Central memory CD8-positive, alpha-beta T cell (primary cell): ENCODE results near the gene CDH23.

Source experiments
- ATAC-seq: fragments of 150-1000 bp; cut with Tn5 transposase; replicated peaks from 2 replicates; pipeline ENCODE4 v1.10.0; 2022; ENCODE audit warnings: mild to moderate bottlenecking, moderate FRiP score, moderate number of reproducible peaks; ENCODE audit not compliant: poor library complexity, severe bottlenecking; ENCODE audit errors: extremely low read depth
- DNase-seq, 2 donors: peaks; one replicate each; pipeline ENCODE4 v3.0.0; 2021; ENCODE audit warnings: low spot score in 2 of 2
- H3K27ac Mint-ChIP-seq: one replicate; pipeline ENCODE4 v1.8.0; 2022; ENCODE audit warnings: low read depth, mild to moderate bottlenecking, moderate library complexity, mixed read lengths
- H3K27me3 Mint-ChIP-seq: one replicate; pipeline ENCODE4 v1.8.0; 2022; ENCODE audit warnings: mixed read lengths
- H3K36me3 Mint-ChIP-seq: one replicate; pipeline ENCODE4 v1.8.0; 2022; ENCODE audit warnings: mild to moderate bottlenecking, moderate library complexity, mixed read lengths; ENCODE audit not compliant: insufficient read depth
- H3K4me1 Mint-ChIP-seq: one replicate; pipeline ENCODE4 v1.8.0; 2022; ENCODE audit warnings: mixed read lengths
- H3K4me3 Mint-ChIP-seq: one replicate; pipeline ENCODE4 v1.8.0; 2022; ENCODE audit warnings: mild to moderate bottlenecking, moderate library complexity, mixed read lengths
- H3K9me3 Mint-ChIP-seq: one replicate; pipeline ENCODE4 v1.8.0; 2022; ENCODE audit warnings: mixed read lengths

CDH23 gene

DNA sequence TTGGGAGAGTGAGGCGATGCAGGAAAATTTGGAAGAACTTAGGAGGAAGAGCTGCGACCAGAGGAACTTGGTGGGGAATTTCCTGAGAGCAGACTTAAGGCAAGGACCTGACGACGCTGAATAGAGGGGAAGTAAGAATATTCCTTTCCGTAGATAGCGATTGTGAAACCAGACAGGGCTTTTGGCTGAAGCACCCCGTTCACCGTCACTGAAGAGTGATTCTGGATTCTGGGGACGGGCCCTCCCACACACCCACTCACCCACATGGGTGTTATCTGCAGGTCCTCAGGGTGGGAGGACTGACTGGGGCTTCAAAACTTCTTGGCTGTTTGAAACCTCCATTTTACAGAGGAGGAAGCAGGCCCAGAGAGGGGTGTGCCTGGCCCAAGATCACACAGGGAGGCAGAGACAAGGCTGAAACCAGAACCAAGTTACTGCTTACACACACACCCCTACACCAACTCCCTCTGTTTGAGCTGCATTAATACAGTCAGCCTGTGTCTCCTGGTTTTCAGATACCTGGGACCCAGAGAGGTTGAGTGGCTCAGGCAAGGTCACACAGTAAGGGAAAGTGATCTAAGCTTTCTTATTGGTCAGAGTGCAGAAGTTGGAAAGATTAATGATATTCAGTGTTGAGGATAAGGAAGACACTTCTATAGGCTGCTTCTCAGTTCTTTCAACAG, 37.2 kb upstream of the CDH23 start:
- no peaks in the 10 kb centered on the region for H3K9me3 Mint-ChIP-seq
- H3K27ac Mint-ChIP-seq: no peak overlapping the region
- H3K4me3 Mint-ChIP-seq: no peak overlapping the region
- ATAC-seq: no peak
- H3K4me1 Mint-ChIP-seq: peaks cover 4% of the 10 kb centered on the region
- DNase-seq: no peak
- H3K36me3 Mint-ChIP-seq: peaks cover 12% of the 10 kb centered on the region
- no peaks in the 10 kb centered on the region for H3K27me3 Mint-ChIP-seq

DNA sequence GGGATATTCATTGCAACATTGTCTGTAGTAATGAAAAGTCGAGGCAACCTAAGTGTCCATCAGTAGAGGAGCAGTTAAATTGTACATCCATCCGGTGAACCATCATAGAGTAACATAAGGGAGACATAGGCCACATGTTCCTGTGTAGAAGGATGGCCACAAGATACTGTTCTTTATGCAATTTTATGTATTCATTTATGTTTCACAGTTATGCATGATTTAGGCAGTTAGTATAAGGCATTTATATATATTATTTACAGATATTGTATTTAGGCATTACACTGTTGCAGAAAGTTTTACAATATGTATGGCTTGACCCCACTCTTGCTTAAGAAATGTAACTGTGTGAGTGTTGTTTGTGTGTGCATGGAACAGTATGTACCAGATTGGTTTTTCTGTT, 36.0 kb upstream of the CDH23 start:
- H3K27ac Mint-ChIP-seq: no peak overlapping the region
- H3K4me3 Mint-ChIP-seq: no peak overlapping the region
- H3K27me3 Mint-ChIP-seq: no peaks in the 10 kb centered on the region
- no peak for ATAC-seq
- H3K4me1 Mint-ChIP-seq: peaks cover 14% of the 10 kb centered on the region
- no peaks in the 10 kb centered on the region for H3K9me3 Mint-ChIP-seq
- H3K36me3 Mint-ChIP-seq: peaks cover 9% of the 10 kb centered on the region
- no peak for DNase-seq

DNA sequence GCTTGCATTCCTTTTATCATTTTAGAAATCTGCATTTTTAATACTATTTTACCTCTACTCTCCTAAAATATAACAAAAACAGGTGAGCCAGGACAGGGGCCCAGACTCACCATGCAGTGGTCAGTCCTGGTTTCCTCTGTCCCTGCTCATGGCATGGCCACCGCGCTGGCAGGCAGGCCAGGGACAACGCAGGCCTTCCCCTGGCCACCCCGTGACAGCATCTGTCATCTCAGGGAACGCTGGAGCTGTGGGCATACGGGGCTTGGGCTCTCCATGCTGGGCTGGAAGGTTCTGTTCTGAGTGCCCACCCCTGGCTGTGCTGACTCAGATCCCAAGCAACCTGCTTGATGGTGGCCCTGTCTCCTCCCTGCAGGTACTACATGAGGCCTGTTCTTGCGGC, 35.1 kb upstream of the CDH23 start:
- DNase-seq (no peak), ATAC-seq (no peak)
- Mint-ChIP-seq H3K4me1 (peaks cover 14% of the 10 kb centered on the region), H3K27ac (no peak overlapping the region), H3K4me3 (no peak overlapping the region), H3K27me3 (no peaks in the 10 kb centered on the region), H3K9me3 (no peaks in the 10 kb centered on the region), H3K36me3 (peaks cover 7% of the 10 kb centered on the region)

DNA sequence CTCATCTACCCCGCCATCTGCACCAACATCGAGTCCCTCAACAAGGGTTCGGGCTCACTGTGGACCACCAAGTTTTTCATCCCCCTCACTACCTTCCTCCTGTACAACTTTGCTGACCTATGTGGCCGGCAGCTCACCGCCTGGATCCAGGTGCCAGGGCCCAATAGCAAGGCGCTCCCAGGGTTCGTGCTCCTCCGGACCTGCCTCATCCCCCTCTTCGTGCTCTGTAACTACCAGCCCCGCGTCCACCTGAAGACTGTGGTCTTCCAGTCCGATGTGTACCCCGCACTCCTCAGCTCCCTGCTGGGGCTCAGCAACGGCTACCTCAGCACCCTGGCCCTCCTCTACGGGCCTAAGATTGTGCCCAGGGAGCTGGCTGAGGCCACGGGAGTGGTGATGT, 34.6 kb upstream of the CDH23 start:
- Mint-ChIP-seq H3K27me3 (no peaks in the 10 kb centered on the region), H3K4me3 (no peak overlapping the region), H3K9me3 (no peaks in the 10 kb centered on the region), H3K36me3 (peaks cover 4% of the 10 kb centered on the region), H3K27ac (no peak overlapping the region), H3K4me1 (peaks cover 14% of the 10 kb centered on the region)
- DNase-seq (no peak), ATAC-seq (no peak)

DNA sequence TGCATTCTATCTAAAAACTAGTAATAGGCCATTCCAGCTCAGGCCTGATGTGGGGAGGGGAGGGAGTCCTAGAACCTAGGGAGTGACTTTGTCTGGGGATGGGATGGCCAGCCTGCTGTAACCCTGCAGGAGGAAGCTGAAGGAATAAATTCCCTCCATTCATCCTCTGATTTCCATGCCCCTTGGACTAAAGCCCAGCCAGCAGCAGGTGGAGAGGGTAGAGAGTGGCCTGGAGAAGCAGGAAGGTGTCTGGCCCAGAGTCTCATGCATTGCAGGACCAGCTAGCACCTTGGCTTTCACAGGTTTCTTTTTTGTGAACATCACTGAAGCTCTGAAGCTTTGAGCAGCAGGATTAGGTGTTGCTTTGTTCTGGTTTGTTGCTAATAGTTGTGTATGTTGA, 32.8 kb upstream of the CDH23 start:
- H3K4me3 Mint-ChIP-seq: no peak overlapping the region
- no peak for DNase-seq
- H3K27ac Mint-ChIP-seq: peak overlapping the region; percentile 49
- H3K9me3 Mint-ChIP-seq: no peaks in the 10 kb centered on the region
- no peak for ATAC-seq
- no peaks in the 10 kb centered on the region for H3K27me3 Mint-ChIP-seq
- H3K36me3 Mint-ChIP-seq: peaks cover 1% of the 10 kb centered on the region
- H3K4me1 Mint-ChIP-seq: peaks cover 14% of the 10 kb centered on the region

DNA sequence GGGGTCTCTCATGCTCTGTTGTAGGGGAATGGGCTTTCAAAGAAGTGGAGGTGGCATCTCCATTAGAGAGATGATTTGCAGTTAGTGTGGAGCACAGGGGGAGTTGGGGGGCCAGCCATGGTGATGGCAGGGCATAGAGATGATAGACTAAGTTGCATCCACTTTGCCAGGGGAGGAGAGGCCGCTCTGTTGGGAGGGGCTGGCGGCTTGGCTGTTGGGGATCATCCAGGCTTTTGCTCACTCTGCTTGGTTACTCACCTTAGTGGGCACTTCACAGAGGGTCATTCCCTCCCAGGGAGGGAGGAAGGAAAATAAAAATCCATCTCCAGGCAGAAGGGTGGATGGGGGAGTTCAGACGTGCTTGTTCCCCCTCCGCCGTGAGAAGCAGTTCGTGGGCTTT, 31.4 kb upstream of the CDH23 start:
- H3K4me1 Mint-ChIP-seq: peaks cover 14% of the 10 kb centered on the region
- H3K27ac Mint-ChIP-seq: no peak overlapping the region
- H3K27me3 Mint-ChIP-seq: no peaks in the 10 kb centered on the region
- ATAC-seq: no peak
- H3K4me3 Mint-ChIP-seq: no peak overlapping the region
- no peaks in the 10 kb centered on the region for H3K9me3 Mint-ChIP-seq
- DNase-seq: no peak
- H3K36me3 Mint-ChIP-seq: peaks cover 1% of the 10 kb centered on the region

DNA sequence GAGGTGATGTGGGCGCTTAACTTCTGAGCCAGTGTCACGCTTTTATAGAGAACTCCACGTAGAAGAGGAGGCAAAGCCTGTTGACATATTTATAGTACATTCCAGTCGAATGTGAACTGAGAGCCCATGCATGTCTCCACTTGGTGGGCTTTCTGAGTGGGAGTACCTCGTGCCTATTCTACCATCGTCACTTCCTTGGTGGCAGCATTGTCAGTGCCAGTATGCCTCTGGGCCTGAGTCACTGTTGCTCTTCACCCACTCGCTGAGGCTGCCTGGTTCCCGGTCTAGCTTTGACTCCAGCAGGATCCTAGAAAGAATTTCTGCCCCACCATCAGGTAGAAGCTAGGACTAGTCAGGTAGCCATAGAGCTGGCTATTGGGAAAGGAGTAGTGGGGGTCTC, 30.0 kb upstream of the CDH23 start:
- H3K27me3 Mint-ChIP-seq: peaks cover 10% of the 10 kb centered on the region
- no peaks in the 10 kb centered on the region for H3K9me3 Mint-ChIP-seq
- H3K4me3 Mint-ChIP-seq: no peak overlapping the region
- H3K36me3 Mint-ChIP-seq: peaks cover 1% of the 10 kb centered on the region
- ATAC-seq (no peak), DNase-seq (no peak)
- H3K27ac Mint-ChIP-seq: no peak overlapping the region
- peaks cover 14% of the 10 kb centered on the region for H3K4me1 Mint-ChIP-seq

DNA sequence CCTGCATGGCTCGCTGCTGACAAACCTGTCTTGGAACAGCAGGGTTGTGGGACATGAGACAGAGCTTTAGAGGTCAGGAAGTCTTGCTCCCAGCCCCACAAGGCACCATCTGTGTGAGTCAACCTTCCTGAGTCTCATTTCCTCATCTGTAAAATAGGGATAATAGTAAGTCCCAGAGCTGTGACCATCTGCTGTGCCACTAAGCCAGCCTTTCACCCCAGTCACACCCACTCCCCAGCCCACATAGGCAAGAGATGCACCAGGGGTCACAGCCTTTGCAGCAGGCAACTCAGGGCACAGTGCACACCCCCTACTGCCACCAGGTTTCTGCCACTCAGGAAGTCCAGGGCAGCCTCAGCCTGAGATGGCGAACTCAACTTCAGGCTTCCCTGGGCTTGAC, 29.4 kb upstream of the CDH23 start:
- DNase-seq: no peak
- Mint-ChIP-seq H3K4me1 (peaks cover 14% of the 10 kb centered on the region), H3K4me3 (no peak overlapping the region), H3K36me3 (peaks cover 1% of the 10 kb centered on the region), H3K27ac (no peak overlapping the region), H3K9me3 (no peaks in the 10 kb centered on the region), H3K27me3 (peaks cover 16% of the 10 kb centered on the region)
- no peak for ATAC-seq

DNA sequence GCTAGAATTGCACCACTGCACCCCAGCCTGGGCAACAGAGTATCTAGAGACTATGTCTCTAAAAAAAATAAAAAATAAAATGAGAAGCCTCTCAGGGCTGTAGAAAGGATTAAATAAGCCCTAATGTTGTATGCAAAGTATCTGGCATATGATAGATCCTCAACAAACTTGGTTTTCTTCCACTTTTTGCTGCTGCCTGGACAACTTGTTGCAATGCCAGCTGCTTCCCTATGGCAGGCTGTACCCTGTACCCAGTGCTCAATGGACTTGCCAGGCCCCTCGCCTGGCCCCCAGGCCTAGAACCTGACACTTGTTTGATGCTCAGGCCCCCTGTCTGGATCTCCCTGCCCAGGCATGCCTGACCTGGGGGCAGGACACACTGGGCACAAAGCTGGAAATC, 28.5 kb upstream of the CDH23 start:
- Mint-ChIP-seq H3K4me3 (no peak overlapping the region), H3K27me3 (peaks cover 17% of the 10 kb centered on the region), H3K27ac (no peak overlapping the region), H3K4me1 (peaks cover 14% of the 10 kb centered on the region), H3K9me3 (no peaks in the 10 kb centered on the region), H3K36me3 (peaks cover 1% of the 10 kb centered on the region)
- ATAC-seq (no peak), DNase-seq (no peak)

DNA sequence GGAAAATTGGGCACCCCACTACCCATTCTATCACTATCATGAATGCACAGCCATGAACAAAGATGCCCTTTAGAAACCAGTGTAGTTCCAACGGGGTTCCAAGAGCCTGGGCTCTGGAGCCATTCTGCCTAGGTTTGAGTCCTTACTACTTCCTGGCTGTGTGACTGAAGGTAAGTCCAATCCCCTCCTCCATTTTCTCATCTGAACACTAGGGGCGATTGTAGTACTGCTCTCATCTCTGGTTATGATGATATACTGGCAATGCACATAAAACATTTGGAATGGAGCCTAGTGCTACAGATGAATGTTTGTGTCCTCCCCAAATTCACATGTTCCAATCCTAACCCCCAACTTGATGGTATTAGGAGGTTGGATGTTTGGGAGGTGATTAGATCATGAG, 28.1 kb upstream of the CDH23 start:
- ATAC-seq (no peak), DNase-seq (no peak)
- peaks cover 1% of the 10 kb centered on the region for H3K36me3 Mint-ChIP-seq
- peaks cover 14% of the 10 kb centered on the region for H3K4me1 Mint-ChIP-seq
- no peak overlapping the region for H3K27ac Mint-ChIP-seq
- H3K9me3 Mint-ChIP-seq: no peaks in the 10 kb centered on the region
- H3K27me3 Mint-ChIP-seq: peaks cover 17% of the 10 kb centered on the region
- no peak overlapping the region for H3K4me3 Mint-ChIP-seq

DNA sequence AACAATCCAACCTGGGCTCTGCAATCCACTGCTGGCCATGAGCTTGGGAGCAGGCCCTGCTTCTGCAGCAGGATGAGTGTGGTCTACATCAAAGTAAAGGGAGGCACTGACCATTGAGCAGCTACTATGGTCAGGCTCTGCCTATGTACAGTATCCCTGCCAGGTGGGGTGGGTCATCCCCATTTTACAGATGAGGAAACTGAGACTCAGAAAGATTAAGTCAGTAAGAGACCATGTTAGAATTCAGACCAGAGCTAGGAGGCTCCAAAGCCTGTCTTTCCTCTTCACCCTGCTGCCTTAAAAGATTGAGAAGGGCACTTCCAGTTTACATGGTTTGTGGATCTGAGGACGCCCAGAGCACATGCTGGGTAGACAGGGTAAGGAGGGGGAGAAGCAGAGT, 27.1 kb upstream of the CDH23 start:
- Mint-ChIP-seq H3K27ac (no peak overlapping the region), H3K9me3 (no peaks in the 10 kb centered on the region), H3K36me3 (no peaks in the 10 kb centered on the region), H3K27me3 (peaks cover 17% of the 10 kb centered on the region), H3K4me3 (no peak overlapping the region), H3K4me1 (peaks cover 9% of the 10 kb centered on the region)
- DNase-seq: no peak
- ATAC-seq: no peak

DNA sequence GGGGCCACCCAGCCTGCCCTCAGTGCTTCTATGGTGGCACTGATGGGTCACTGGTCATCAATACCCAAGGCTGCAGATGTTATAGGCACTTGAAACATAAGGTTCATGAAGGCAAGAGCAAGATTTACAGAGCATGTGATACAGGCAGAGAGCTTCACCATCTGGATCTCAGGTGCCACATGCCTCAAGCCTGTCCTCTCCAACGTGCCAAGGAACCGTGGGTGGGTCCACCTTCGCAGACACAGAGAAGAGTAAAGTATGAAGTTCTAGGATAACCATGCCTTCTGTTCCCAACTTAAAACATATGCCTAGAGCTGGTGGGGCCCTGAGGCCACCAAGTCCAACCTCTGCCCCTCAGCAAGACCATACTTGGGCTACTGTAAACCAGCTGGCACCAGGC, 26.7 kb upstream of the CDH23 start:
- Mint-ChIP-seq H3K27ac (no peak overlapping the region), H3K4me3 (no peak overlapping the region), H3K9me3 (no peaks in the 10 kb centered on the region), H3K36me3 (no peaks in the 10 kb centered on the region), H3K4me1 (peaks cover 4% of the 10 kb centered on the region), H3K27me3 (peaks cover 17% of the 10 kb centered on the region)
- no peak for DNase-seq
- no peak for ATAC-seq

DNA sequence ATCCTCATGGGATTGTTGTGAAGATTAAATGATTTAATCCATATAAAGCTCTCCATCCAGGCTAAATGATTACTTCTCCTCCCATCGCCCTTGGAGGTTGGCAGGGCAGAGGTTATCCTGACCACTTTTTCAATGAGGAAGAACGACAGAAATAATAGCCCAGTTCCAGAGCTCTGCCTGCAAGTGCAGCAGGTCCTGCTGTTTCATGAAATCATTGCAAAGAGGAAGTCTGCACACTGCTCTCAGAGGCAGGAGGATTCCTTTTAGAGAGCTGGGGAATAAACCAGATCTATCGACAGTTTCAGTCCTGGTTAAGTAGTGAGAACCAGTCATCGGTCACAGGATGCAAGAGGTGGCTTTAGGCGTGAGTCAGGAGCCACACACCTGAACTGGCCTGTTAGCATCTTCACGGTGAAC, 25.0 kb upstream of the CDH23 start:
- Mint-ChIP-seq H3K27me3 (peaks cover 17% of the 10 kb centered on the region), H3K36me3 (no peaks in the 10 kb centered on the region), H3K4me1 (no peaks in the 10 kb centered on the region), H3K27ac (no peak overlapping the region), H3K9me3 (no peaks in the 10 kb centered on the region), H3K4me3 (no peak overlapping the region)
- DNase-seq (no peak), ATAC-seq (no peak)
